ENCODE data around the gene CDH13.

CDH13 gene

DNA sequence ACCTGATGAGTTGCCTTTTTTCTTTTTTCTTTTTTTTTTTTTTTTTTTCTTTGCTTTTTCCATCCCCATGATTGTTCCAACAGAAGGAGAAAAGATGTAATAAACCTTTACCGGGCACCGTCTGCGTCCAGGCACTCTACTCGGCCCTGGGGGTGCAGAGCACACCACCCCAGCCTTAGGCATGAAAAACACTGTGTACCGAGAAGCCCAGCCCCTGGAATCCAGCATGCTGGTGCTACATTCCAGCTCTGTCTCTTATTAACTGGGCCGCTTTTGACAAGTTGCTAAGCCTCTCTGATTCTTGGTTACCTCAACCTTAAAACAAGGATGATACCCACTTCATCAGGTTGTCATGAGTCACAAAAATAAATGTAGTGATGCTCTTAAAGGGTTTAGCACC is 1117.0 kb downstream of the CDH13 start:
- TF ChIP-seq TAF1 (IDR thresholded peaks at IDR 0.05; ENCODE audit: borderline replicate concordance, insufficient read depth, low read length) = no peak
- no peak for TF ChIP-seq POLR2AphosphoS5 (IDR thresholded peaks at IDR 0.05; ENCODE audit: low read depth, low read length)
- no peak for TF ChIP-seq SIN3A (IDR thresholded peaks at IDR 0.05; ENCODE audit: borderline replicate concordance, insufficient read depth, low read length)

GRCh38 chr16:83744441-83744981 is 1117.7 kb downstream of the CDH13 start:
- TF ChIP-seq POLR2AphosphoS5 (IDR thresholded peaks at IDR 0.05; ENCODE audit: low read depth, low read length) = no peak
- no peak for TF ChIP-seq REST (IDR thresholded peaks at IDR 0.05; ENCODE audit: insufficient read depth in 1 of 2, low read depth in 2 of 2, low read length in 2 of 2)
- TF ChIP-seq SIN3A (IDR thresholded peaks at IDR 0.05; ENCODE audit: borderline replicate concordance, insufficient read depth, low read length) = no peak

GRCh38 chr16:83746611-83747010 is 1119.8 kb downstream of the CDH13 start:
- TF ChIP-seq SIN3A (IDR thresholded peaks at IDR 0.05; ENCODE audit: borderline replicate concordance, insufficient read depth, low read length) (no peak), TAF1 (IDR thresholded peaks at IDR 0.05; ENCODE audit: borderline replicate concordance, insufficient read depth, low read length) (no peak), FOXP2 (optimal IDR thresholded peaks at IDR 0.05; ENCODE audit: borderline replicate concordance, extremely low read depth, extremely low read length, insufficient read depth) (no peak), POLR2AphosphoS5 (IDR thresholded peaks at IDR 0.05; ENCODE audit: low read depth, low read length) (no peak), REST (IDR thresholded peaks at IDR 0.05; ENCODE audit: insufficient read depth in 1 of 2, low read depth in 2 of 2, low read length in 2 of 2) (no peak)

- no peak for TF ChIP-seq FOXP2 (optimal IDR thresholded peaks at IDR 0.05; ENCODE audit: borderline replicate concordance, extremely low read depth, extremely low read length, insufficient read depth)
- TF ChIP-seq TAF1 (IDR thresholded peaks at IDR 0.05; ENCODE audit: borderline replicate concordance, insufficient read depth, low read length) = no peak
- no peak for TF ChIP-seq POLR2AphosphoS5 (IDR thresholded peaks at IDR 0.05; ENCODE audit: low read depth, low read length)
- no peak for TF ChIP-seq REST (IDR thresholded peaks at IDR 0.05; ENCODE audit: insufficient read depth in 1 of 2, low read depth in 2 of 2, low read length in 2 of 2)
- no peak for TF ChIP-seq SIN3A (IDR thresholded peaks at IDR 0.05; ENCODE audit: borderline replicate concordance, insufficient read depth, low read length)
These were observed 1121.2 kb downstream of the CDH13 start for GRCh38 chr16:83747936-83748335.

DNA sequence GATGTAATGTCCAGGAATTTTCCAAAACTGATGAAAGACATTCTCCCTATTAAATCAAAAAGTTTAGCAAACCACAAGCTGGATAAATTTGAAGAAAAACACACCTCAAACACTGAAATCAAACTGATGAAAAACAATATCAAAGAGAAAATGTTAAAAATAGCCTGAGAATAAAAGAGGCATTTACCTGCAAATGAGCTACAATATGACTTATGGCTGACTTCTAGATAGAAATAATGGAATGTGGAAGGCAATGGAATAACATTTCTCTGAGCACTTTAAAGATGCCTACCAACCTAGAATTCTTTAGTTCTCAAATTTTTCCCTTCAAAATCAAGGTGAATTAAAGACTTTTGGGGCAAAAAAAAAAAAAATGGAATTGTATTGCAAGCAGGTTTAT is 1128.6 kb downstream of the CDH13 start:
- TF ChIP-seq REST (IDR thresholded peaks at IDR 0.05; ENCODE audit: insufficient read depth in 1 of 2, low read depth in 2 of 2, low read length in 2 of 2) (no peak), POLR2AphosphoS5 (IDR thresholded peaks at IDR 0.05; ENCODE audit: low read depth, low read length) (no peak), TAF1 (IDR thresholded peaks at IDR 0.05; ENCODE audit: borderline replicate concordance, insufficient read depth, low read length) (no peak), FOXP2 (optimal IDR thresholded peaks at IDR 0.05; ENCODE audit: borderline replicate concordance, extremely low read depth, extremely low read length, insufficient read depth) (no peak), SIN3A (IDR thresholded peaks at IDR 0.05; ENCODE audit: borderline replicate concordance, insufficient read depth, low read length) (no peak)
